Glutamatergic neuron (in vitro differentiated cells): ENCODE data around the gene LENG9. TPM values are rescaled to one million over a fixed set of nuclear protein-coding genes. Genes with fewer than 3 reads are reported as not detected.

Experiments
- DNase-seq: peaks from one replicate; pipeline ENCODE4 v3.0.0; 2022
- H3K27ac Mint-ChIP-seq: one replicate; pipeline ENCODE4 v1.8.0; 2020; ENCODE audit warnings: mild to moderate bottlenecking, mixed read lengths, inconsistent platforms; ENCODE audit not compliant: unreplicated experiment
- H3K27me3 Mint-ChIP-seq: one replicate; pipeline ENCODE4 v1.8.0; 2020; ENCODE audit warnings: mild to moderate bottlenecking, moderate library complexity, mixed read lengths, inconsistent platforms; ENCODE audit not compliant: unreplicated experiment
- H3K36me3 Mint-ChIP-seq: one replicate; pipeline ENCODE4 v1.8.0; 2020; ENCODE audit warnings: mild to moderate bottlenecking, mixed read lengths, inconsistent platforms; ENCODE audit not compliant: unreplicated experiment
- H3K4me1 Mint-ChIP-seq: one replicate; pipeline ENCODE4 v1.8.0; 2020; ENCODE audit warnings: mild to moderate bottlenecking, low read depth, mixed read lengths, inconsistent platforms; ENCODE audit not compliant: unreplicated experiment
- H3K4me3 Mint-ChIP-seq: one replicate; pipeline ENCODE4 v1.8.0; 2020; ENCODE audit warnings: mild to moderate bottlenecking, mixed read lengths, inconsistent platforms; ENCODE audit not compliant: unreplicated experiment
- H3K9me3 Mint-ChIP-seq: one replicate; pipeline ENCODE4 v1.8.0; 2020; ENCODE audit warnings: mild to moderate bottlenecking, moderate library complexity, mixed read lengths, inconsistent platforms; ENCODE audit not compliant: unreplicated experiment
- total RNA-seq: library from RNA; stranded (reverse); fragmentation: NEBNext Ultra II Directional; extraction: Animal tissue kit (Norgen Biotek cat#: 25700); gene quantifications from one replicate; pipeline ENCODE4 v1.2.1, GENCODE V29; 2021; ENCODE audit not compliant: unreplicated experiment
- TF ChIP-seq, protein P1 (sequence below): fragments of 200-600 bp; sonication (generic); IDR thresholded peaks from one replicate; pipeline ENCODE4 v1.5.0; 2021; ENCODE audit not compliant: partially characterized antibody, unreplicated experiment

The LENG9 gene
- total RNA-seq, 1 donor from 2014 or later, result 4.7 TPM

DNA sequence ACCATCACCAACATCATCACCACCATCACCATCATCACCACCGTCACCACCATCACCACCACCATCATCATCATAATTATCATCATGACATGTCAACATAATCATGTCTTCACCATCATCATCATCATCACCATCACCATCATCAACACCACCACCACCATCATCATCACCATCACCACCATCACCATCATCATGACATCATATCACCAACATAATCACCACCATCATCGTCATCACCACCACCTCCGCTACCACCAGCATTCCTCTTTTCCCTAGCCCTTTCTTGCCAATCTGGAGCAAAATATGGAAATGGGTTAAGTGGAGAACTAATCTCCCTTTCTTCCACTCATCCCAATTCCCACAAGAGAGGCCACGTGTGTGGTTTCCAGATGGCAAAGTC lies 49.4 kb downstream of the LENG9 start:
- Mint-ChIP-seq H3K36me3 (peaks cover 19% of the 10 kb centered on the region), H3K27ac (no peak overlapping the region), H3K27me3 (peaks cover 14% of the 10 kb centered on the region), H3K4me1 (peaks cover 16% of the 10 kb centered on the region), H3K4me3 (no peak overlapping the region), H3K9me3 (peaks cover 14% of the 10 kb centered on the region)
- TF ChIP-seq, protein P1, sequence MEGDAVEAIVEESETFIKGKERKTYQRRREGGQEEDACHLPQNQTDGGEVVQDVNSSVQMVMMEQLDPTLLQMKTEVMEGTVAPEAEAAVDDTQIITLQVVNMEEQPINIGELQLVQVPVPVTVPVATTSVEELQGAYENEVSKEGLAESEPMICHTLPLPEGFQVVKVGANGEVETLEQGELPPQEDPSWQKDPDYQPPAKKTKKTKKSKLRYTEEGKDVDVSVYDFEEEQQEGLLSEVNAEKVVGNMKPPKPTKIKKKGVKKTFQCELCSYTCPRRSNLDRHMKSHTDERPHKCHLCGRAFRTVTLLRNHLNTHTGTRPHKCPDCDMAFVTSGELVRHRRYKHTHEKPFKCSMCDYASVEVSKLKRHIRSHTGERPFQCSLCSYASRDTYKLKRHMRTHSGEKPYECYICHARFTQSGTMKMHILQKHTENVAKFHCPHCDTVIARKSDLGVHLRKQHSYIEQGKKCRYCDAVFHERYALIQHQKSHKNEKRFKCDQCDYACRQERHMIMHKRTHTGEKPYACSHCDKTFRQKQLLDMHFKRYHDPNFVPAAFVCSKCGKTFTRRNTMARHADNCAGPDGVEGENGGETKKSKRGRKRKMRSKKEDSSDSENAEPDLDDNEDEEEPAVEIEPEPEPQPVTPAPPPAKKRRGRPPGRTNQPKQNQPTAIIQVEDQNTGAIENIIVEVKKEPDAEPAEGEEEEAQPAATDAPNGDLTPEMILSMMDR, result no peak
- no peak for DNase-seq

DNA sequence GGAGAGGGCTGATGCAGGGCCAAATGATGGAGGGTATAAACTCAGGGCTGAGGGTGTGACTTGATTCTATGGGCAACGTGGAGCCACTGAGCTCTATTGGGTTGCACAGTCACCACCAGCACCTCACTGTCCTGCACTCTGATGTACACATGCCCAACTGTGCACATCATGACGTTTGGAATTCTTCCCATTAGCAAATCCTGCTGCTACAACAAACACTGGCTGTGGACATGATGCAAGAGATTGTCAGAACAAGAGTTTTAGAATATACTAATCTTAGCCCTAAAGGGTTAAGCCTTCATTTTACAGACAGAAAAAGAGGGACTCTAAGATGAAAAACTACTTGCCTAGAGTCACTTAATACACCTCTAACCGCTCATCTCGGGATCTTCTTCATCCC lies 50.7 kb downstream of the LENG9 start:
- Mint-ChIP-seq H3K4me3 (no peak overlapping the region), H3K27me3 (peaks cover 16% of the 10 kb centered on the region), H3K27ac (no peak overlapping the region), H3K4me1 (peaks cover 11% of the 10 kb centered on the region), H3K36me3 (peaks cover 19% of the 10 kb centered on the region), H3K9me3 (peaks cover 13% of the 10 kb centered on the region)
- DNase-seq, result no peak
- TF ChIP-seq, protein P1, result no peak

Other genes starting within 250 kb of the LENG9 start
- gene LILRB3, start 240.8 kb downstream of the LENG9 start, total RNA-seq, result not detected
- gene LILRA6, start 221.0 kb downstream of the LENG9 start, total RNA-seq, result not detected
- gene LILRB5, start 206.5 kb downstream of the LENG9 start, total RNA-seq, result 0.17 TPM
- 0.54 TPM for gene LILRB2, start 182.7 kb downstream of the LENG9 start, total RNA-seq
- gene LILRA5, start 150.6 kb downstream of the LENG9 start, total RNA-seq, result not detected
- gene LILRA4, start 124.6 kb downstream of the LENG9 start, total RNA-seq, result not detected
- not detected for gene LAIR1, start 98.8 kb downstream of the LENG9 start, total RNA-seq
- gene TTYH1, start 48.3 kb downstream of the LENG9 start, total RNA-seq, result 2.9 TPM
- 278 TPM for gene LENG8, start 14.6 kb downstream of the LENG9 start, total RNA-seq
- not detected for gene CDC42EP5, start 9.5 kb upstream of the LENG9 start, total RNA-seq
- not detected for gene LAIR2, start 39.1 kb upstream of the LENG9 start, total RNA-seq
- not detected for gene LILRA2, start 110.0 kb upstream of the LENG9 start, total RNA-seq
- gene LILRA1, start 129.9 kb upstream of the LENG9 start, total RNA-seq, result not detected
- 0.22 TPM for gene LILRB1, start 166.7 kb upstream of the LENG9 start, total RNA-seq
- gene LILRB4, start 199.2 kb upstream of the LENG9 start, total RNA-seq, result 0.44 TPM